NCI-H526 treated with DMSO at 0.1 percent for 48 hours (cell line): ENCODE results near the gene CYP4X1.
"Not testable (repeated sequence)": the region's sequence is repeated elsewhere in the genome, so short reads cannot be mapped to it uniquely, and the experiment has no call there.

Experiments
- DNase-seq: peaks from one replicate; lab custom pipeline; 2025; lab: John Stamatoyannopoulos, UW

CYP4X1 gene

GRCh38 chr1:47069509-47069908, 46.0 kb downstream of the CYP4X1 start:
- not testable (repeated sequence) for DNase-seq

DNA sequence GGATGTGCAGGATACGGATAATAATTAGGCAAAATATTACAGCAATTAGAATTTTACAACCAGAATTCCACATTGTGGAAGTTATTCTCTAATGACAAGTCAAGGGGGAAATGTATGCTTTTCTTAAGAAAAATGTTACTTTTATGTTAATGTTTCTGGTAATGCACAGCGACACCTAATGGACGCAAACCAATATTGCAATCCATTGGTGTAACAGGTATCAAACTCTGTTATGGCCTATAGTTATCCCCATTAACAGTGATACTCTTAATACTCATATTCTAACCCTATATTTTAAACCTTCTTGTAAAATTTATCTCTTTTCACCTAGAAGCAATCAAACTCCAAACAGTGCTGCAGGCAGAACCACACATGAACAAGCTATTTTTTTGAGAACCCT, 65.9 kb downstream of the CYP4X1 start:
- not testable (repeated sequence) for DNase-seq

GRCh38 chr1:47091476-47091875, 68.0 kb downstream of the CYP4X1 start:
- DNase-seq, result not testable (repeated sequence)
